HG02884 (cell line): ENCODE results near the gene ST6GALNAC3.
"Not testable (repeated sequence)": the region's sequence is repeated elsewhere in the genome, so short reads cannot be mapped to it uniquely, and the experiment has no call there.

Experiments
- ATAC-seq: cut with Tn5 transposase; IDR thresholded peaks from one replicate; pipeline ENCODE4 v1.9.1; 2021; ENCODE audit warnings: mild to moderate bottlenecking, moderate library complexity; ENCODE audit not compliant: unreplicated experiment

Gene ST6GALNAC3

GRCh38 chr1:76611770-76612445 lies 537.4 kb downstream of the ST6GALNAC3 start:
- no peak for ATAC-seq

DNA sequence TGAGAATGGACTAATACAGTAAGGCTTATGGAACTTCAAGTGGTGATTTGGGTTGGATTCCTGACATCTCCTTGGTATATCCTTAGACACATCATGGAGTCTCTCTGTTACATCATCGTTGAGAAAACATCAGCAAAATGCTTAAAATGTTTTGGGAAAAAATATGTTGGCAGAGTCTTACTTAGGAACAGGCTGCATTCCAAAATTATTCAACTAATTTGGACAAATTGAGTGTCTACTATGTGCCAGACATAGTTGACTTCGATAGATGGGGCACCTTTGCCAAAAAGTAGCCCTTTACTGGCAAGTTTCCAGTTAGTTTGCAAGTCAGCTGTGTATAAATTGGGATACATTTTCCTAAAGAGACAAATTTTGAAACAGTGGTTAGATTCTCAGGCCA lies 539.3 kb downstream of the ST6GALNAC3 start:
- no peak for ATAC-seq

GRCh38 chr1:76615253-76616035 lies 540.9 kb downstream of the ST6GALNAC3 start:
- ATAC-seq, result no peak

GRCh38 chr1:76620371-76620770 lies 545.8 kb downstream of the ST6GALNAC3 start:
- ATAC-seq, result no peak

GRCh38 chr1:76622774-76623528 lies 548.4 kb downstream of the ST6GALNAC3 start:
- no peak for ATAC-seq

DNA sequence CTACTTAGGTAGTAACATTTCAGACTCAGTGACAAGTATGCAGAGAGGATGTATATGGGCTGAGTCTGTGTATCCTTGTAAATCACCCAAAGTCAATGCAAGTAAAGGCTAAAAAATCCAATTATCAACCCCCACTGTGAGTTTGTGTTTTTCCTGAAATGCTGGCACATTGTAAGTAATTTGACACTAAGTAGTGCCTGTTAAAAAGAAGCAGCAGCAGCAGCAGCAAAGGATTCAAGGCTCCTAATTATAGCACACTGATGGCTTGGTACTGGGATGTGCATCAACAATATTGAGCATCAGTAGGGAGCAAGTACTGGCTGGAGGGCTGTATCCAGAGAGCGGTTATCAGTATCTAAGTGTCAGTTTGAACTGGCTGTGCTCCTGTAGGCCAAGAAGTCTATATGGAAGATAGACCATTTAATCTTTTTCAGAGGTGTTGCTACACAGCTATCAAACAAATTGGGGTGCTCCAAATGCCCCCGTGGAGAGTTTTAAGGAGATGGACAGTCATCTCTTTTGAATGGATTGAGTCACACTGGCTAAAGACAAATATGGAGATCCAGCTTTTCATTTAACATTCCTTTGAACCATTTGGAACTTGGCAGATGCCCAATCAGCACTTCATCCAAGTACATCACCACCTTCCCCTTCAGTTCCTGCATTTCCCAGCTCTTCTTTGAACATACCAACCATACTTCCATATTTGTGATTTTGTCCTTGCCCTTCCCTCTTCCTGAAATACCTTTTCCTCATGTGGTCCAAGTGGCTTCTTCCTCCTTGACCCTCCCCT lies 551.5 kb downstream of the ST6GALNAC3 start:
- no peak for ATAC-seq

DNA sequence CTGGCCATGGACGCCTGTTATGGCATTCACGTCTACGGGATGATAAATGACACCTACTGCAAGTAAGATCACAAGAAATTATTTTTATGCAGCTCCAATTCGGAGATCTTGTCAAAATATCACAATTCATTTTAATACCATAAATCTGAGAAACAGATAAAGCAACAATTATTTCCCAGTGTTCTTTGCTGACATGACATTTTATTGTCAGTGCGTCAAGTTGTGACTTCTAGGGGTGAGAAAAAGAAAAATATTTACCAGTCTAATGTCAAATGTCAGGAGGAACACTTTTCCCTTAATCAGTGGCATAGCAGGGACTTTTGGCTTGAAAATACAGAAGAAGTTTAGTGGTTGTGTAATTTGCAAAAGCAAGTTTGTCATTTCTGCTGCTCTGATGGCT lies 553.0 kb downstream of the ST6GALNAC3 start:
- ATAC-seq, result no peak

DNA sequence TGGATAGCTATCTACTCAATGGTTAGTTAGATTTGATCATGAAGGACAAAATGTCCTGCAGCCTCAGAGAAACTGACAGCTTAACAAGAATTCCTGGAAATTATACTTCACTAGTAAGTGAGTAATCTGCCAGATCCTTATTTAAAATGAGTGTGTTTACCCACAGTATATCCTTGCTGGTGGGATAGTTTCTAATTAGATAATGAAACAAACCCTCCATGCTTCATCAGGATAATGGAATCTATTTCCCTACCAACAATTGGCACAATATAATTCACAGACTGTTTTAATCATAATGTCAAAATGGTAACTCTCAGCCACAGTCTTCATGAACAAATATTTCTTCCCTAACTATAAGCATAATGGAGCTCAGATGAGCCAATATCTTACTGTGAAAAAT lies 553.4 kb downstream of the ST6GALNAC3 start:
- no peak for ATAC-seq

- ATAC-seq, result no peak
Measured at GRCh38 chr1:76632136-76632535, 557.6 kb downstream of the ST6GALNAC3 start.

DNA sequence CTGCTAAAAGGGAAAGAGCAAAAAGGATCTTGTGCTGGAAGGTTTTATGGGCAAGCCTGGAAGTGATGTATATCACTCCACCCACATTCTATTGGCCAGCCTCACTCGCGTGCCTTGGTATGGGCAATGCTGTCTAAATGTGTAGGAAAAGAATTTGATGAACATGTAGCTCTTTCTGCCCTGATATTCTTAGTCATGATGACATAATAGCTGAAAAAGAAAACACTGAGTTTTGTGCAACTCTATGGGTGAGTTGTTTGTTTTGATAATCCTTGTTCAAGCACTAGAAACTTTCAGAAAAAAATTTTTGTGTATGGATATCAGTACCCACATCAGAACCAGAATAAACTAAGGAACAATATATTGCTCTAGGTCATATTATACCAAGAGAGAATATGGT lies 561.2 kb downstream of the ST6GALNAC3 start:
- ATAC-seq, result no peak

DNA sequence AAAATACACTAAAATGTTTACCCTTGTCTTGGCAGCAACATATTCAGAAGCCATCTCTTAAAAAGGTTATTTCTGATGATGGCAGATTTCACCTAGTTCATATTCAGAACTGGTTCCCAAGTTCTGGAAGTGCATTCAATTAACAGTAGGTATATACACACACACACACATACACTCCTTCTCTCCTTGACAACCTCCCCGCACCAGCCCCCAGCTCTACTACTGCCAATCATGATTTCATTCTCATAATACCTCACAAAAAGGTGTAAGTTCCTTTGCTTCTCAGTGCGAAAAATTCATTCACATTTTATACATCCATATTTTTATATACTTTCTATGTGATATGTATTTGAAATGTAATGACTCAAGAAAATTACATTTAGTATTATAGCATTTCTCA lies 564.6 kb downstream of the ST6GALNAC3 start:
- ATAC-seq, result no peak

- no peak for ATAC-seq
Measured at GRCh38 chr1:76640092-76640491, 565.5 kb downstream of the ST6GALNAC3 start.

GRCh38 chr1:76640723-76641122 lies 566.2 kb downstream of the ST6GALNAC3 start:
- no peak for ATAC-seq

DNA sequence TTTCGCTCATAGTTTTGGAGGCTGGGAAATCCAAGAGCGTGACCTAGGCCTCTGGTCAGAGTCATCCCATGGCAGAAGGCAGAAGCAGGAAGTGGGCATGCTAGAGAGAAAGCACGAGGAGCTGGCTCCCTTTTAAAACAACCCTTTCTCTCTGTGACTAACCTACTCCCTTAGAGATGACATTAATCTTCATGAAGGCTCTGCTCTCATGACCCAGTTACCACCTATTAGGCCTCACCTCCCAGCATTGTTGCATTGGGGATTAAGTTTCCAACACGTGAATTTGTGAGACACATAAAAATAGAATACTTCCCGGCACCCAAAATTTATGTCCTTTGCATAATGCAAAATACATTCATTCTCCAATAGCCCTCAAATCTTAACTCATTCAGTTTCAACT lies 569.6 kb downstream of the ST6GALNAC3 start:
- no peak for ATAC-seq

DNA sequence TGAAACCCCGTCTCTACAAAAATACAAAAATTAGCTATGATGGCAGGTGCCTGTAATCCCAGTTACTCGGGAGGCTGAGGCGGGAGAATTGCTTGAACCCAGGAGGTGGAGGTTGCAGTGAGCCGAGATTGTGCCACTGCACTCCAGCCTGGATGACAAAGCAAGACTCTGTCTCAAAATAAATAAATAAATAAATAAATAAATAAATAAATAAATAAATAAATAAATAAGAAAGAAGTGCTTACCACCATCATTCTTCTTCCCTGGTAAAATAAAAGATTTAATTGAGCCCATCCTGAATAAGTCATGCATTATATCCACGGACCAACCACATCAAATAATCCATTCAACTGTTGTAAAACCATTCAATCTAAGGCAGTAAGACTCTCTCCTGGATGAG lies 578.3 kb downstream of the ST6GALNAC3 start:
- not testable (repeated sequence) for ATAC-seq

GRCh38 chr1:76657623-76658022 lies 583.1 kb downstream of the ST6GALNAC3 start:
- no peak for ATAC-seq

DNA sequence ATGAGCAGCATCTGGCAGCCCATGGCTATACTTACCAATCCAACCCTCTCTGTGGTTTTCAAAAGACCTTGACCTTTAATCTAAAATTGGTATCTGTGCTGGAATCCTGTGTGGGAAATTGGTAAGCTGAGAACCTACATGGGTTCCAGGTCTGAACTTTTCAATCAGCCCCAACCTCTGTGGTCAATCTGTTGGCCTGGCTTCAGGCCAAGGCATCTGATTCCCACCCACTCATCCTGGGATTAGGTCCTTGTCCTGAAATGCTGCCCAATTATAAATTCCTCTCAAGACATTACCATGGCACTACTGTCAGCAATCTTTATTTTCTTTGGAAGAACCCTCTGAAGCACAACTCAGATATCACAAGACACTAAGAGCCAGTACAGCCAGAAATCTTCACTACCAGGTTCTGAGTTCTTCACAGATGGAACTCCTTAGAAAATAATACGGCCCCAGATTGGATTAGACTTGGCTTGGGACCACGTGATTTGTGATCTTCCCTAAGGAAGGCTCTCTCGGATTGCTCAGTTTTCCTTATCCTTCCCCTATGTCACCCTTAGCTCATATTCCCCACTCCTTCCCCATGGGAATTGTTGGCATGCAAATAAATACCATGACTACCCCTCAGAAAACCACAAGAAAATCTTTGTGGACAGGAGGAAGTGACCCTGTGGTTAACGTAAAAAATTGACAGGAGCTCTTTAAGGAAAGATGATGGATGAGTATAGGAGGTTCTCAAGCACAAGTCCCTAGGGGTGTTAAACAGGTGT lies 584.8 kb downstream of the ST6GALNAC3 start:
- ATAC-seq, result no peak

DNA sequence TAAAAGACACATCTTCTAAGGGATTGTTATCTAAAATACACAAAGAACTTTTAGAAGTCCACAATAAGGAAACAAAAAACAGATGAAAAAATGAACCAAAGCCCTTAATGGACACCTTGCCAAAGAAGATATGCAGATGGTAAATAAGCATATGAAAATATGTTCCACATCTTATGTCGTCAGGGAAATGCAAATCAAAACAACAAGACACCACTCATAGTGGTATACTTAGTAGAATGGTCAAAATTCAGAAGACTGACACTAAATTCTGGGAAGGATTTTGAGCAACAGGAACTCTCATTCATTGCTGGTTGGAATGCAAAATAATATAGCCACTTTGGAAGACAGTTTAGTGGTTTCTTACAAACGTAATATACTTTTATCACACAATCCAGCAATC lies 587.0 kb downstream of the ST6GALNAC3 start:
- ATAC-seq, result no peak

DNA sequence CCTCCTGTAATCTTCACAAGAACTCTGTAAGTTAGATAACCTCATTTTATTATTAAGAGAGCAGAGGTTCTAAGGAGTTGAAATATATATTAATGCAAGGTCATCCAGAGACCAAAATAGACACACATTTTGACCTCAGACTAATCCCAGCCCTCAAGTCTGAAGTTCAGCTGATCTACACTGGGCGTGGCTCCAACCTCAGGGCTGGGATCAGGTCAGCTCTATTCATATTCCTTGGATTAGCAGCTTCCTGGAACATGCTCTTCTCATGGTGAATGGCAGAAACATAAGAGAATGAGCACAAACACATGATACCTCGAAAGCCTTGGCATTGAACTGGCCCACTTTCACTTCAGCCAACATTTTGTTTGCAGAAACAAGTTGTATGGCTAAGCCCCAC lies 592.0 kb downstream of the ST6GALNAC3 start:
- ATAC-seq, result no peak

- ATAC-seq, result peak; percentile 77
Measured at GRCh38 chr1:76668046-76668445, 593.5 kb downstream of the ST6GALNAC3 start.
